ENCODE data around the gene ATP2C2. TPM values are rescaled to one million over a fixed set of nuclear protein-coding genes. Genes with fewer than 3 reads are reported as not detected.

The ATP2C2 gene
- total RNA-seq, 1 experiment from 2014 or later, result 20.3 TPM

DNA sequence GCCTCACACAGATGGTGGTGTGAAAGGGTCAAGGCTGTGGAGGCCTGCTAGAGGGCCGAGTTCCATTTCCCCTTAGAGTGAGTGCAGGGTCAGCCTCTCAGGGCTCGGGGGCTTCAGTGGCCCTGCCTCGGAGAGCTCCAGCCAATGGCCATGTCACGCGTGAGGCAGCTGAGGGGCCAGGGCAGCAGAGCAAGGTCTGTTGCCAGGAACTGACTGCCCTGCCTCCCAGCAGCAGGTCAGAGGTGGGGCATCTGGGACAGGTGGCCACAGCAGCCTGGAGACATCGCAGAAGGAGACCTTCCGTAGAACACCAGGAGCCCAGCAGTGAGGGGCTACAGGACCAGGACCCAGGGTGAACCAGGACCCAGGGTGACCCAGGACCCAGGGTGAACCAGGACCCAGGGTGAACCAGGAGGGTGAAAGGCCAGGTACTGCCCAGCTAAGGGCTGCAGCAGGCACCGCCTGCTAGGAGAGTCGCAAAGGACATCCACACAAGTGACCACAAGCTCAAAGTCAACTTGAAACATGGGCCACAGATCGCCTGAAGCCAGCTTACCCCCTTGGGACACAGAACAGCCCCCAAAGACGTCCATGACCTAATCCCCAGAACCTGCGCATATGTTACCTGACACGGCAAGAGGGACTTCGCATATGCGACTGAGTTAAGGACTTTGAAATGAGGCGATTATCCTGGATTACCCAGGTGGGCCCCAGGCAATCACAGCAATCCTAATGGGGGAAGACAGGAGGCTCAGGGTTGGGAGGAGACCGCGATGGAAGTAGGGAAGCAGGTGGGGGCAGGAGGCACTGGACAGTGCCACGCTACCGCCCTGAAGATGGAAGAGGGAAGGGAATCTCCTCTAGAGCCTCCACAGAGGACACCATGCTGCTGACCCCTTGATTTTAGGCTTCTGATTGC is 141.0 kb downstream of the ATP2C2 start (continued):
- TF ChIP-seq CEBPB (IDR thresholded peaks at IDR 0.05; ENCODE audit: low read depth) (no peak), YY1 (IDR thresholded peaks at IDR 0.05; ENCODE audit: extremely low read depth, insufficient replicate concordance, low read depth, low read length) (no peak), ZFX (IDR thresholded peaks at IDR 0.05) (no peak), CBX3 (IDR thresholded peaks at IDR 0.05; ENCODE audit: low read depth) (no peak), ELF1 (IDR thresholded peaks at IDR 0.05; ENCODE audit: borderline replicate concordance, low read depth) (no peak), POLR2A (IDR thresholded peaks at IDR 0.05; ENCODE audit: borderline replicate concordance, extremely low read depth, insufficient read depth, insufficient read length) (no peak)
- TF ChIP-seq, protein P1, sequence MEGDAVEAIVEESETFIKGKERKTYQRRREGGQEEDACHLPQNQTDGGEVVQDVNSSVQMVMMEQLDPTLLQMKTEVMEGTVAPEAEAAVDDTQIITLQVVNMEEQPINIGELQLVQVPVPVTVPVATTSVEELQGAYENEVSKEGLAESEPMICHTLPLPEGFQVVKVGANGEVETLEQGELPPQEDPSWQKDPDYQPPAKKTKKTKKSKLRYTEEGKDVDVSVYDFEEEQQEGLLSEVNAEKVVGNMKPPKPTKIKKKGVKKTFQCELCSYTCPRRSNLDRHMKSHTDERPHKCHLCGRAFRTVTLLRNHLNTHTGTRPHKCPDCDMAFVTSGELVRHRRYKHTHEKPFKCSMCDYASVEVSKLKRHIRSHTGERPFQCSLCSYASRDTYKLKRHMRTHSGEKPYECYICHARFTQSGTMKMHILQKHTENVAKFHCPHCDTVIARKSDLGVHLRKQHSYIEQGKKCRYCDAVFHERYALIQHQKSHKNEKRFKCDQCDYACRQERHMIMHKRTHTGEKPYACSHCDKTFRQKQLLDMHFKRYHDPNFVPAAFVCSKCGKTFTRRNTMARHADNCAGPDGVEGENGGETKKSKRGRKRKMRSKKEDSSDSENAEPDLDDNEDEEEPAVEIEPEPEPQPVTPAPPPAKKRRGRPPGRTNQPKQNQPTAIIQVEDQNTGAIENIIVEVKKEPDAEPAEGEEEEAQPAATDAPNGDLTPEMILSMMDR (IDR thresholded peaks at IDR 0.05 in 2 of 3, conservative IDR thresholded peaks at IDR 0.05 in 1 of 3; ENCODE audit: borderline replicate concordance in 1 of 3, insufficient read depth in 1 of 3, low read depth in 2 of 3, low read length in 2 of 3), result no peak

DNA sequence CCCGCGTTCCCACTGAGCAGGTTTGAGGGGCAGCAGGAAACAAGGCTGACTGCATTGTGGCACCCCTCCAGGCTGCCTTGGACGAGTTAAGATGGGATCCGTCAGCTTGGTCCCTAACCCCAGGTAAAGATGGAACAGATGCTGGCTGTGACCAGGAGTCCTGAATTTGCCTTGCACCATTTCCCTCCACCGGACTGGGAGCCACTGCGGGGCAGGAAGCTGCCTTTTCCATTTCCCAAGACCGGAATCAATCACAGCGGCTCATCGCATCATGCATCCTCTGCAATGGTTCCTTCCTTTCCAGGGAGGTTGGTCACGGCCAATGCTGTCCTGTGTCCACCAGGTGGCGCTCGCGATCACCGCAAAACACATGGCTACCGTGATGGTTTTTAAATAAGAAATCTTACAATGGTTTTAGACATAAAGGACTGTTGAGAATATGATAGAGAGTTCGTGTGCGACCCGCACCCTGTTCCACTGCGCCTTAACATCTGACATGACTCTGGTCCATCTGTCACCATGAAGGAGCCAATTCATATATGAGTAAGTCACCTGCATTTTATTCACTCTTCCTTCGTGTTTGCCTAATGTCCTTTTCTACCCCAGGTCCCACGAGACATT is 143.0 kb downstream of the ATP2C2 start:
- H3K79me2 ChIP-seq (ENCODE audit: insufficient read depth, low read length), result no peaks in the 10 kb centered on the region
- DNase-seq (ENCODE audit: low read depth, low spot score) (peak; percentile 72), ATAC-seq (peak; percentile 85)
- H3K9me3 ChIP-seq (ENCODE audit: control insufficient read depth in 1 of 2, insufficient read depth in 1 of 2, low read depth in 1 of 2, low read length in 2 of 2), result no peaks in the 10 kb centered on the region
- POLR2A ChIA-PET, result interaction anchor here (0.9 to 1.8 kb wide), 3 partner anchors 16 to 110 kb away, joined by 3 to 6 read pairs (median 3); no protein-coding TSS in a partner anchor
- H4K20me1 ChIP-seq (ENCODE audit: insufficient read depth), result no peaks in the 10 kb centered on the region
- peak overlapping the region; percentile 20; the same call in 1 of the 2 replicates for H3K9ac ChIP-seq (ENCODE audit: low read length)
- peak overlapping the region; percentile 68 for H3K4me2 ChIP-seq (ENCODE audit: low read length)
- peak overlapping the region; percentile 12 to 13; a peak in 2 of 4 replicates for H3K4me3 ChIP-seq (replicated peaks in 1 of 2; ENCODE audit: low read depth in 1 of 2, low read length in 2 of 2)
- H3K36me3 ChIP-seq (ENCODE audit: control insufficient read depth in 1 of 2, insufficient read depth in 2 of 2, low read length in 2 of 2), result no peaks in the 10 kb centered on the region
- peaks cover under 1 to 24% of the 10 kb centered on the region in 2 experiments for H3K4me1 ChIP-seq (ENCODE audit: control insufficient read depth in 1 of 2, insufficient read depth in 2 of 2, low read length in 2 of 2)
- RAD21 ChIA-PET (ENCODE audit: low non-redundant PET in 1 of 2, low total read pairs in 2 of 2, uncharacterized antibody in 2 of 2, unreplicated experiment in 2 of 2), result interaction anchor here (0.7 to 1.3 kb wide), 5 partner anchors 107 to 219 kb away, joined by 3 to 13 read pairs (median 5); no protein-coding TSS in a partner anchor
- H3K9me2 ChIP-seq (ENCODE audit: insufficient read depth), result no peaks in the 10 kb centered on the region
- no TSS peak for BruUV-seq (replicated peaks)
- no peaks in the 10 kb centered on the region for H3K27me3 ChIP-seq (ENCODE audit: insufficient read depth, low read length)
- peak overlapping the region; percentile 79 for H2AFZ ChIP-seq (ENCODE audit: low read depth, low read length, poor library complexity, severe bottlenecking)
- TF ChIP-seq ELF1 (IDR thresholded peaks at IDR 0.05; ENCODE audit: borderline replicate concordance, low read depth) (no peak), RAD21 (IDR thresholded peaks at IDR 0.05; ENCODE audit: low read depth) (no peak), YY1 (IDR thresholded peaks at IDR 0.05; ENCODE audit: extremely low read depth, insufficient replicate concordance, low read depth, low read length) (peak; percentile 35), FOSL1 (IDR thresholded peaks at IDR 0.05; ENCODE audit: low read depth) (no peak), POLR2AphosphoS5 (IDR thresholded peaks at IDR 0.05; ENCODE audit: low read depth, low read length) (0 out of 2 replicates have a peak, but pooled peaks have one; percentile 29)
- TF ChIP-seq, protein P1 (IDR thresholded peaks at IDR 0.05 in 2 of 3, conservative IDR thresholded peaks at IDR 0.05 in 1 of 3; ENCODE audit: borderline replicate concordance in 1 of 3, insufficient read depth in 1 of 3, low read depth in 2 of 3, low read length in 2 of 3), result peak in 2 of 3 experiments; percentile 99 to 100; a peak in 4 of 6 replicates
- no peak overlapping the region for H3K27ac ChIP-seq (ENCODE audit: low read depth, low read length)
- CTCF ChIA-PET, result interaction anchor here (0.8 to 3.7 kb wide), 15 partner anchors 9 to 545 kb away, joined by 3 to 44 read pairs (median 4); partner anchors contain the start of gene TAF1C
- intact Hi-C loops (cut with micrococcal nuclease), result loop anchor here (1.0 kb wide), 3 partner anchors 111 to 459 kb away; no protein-coding TSS in a partner anchor

All from HCT116 (cell line).